PC-3 (cell line): Measurements from ENCODE around the gene HSF2BP.
"Not testable (repeated sequence)": the region's sequence is repeated elsewhere in the genome, so short reads cannot be mapped to it uniquely, and the experiment has no call there.

Source experiments
- EZH2 ChIP-seq: fragments of 300-600 bp; sonication (generic); IDR thresholded peaks from one replicate; pipeline ENCODE4 v1.6.1; 2017; ENCODE audit warnings: antibody characterized with exemption, mild to moderate bottlenecking, low read length; ENCODE audit not compliant: unreplicated experiment
- TF ChIP-seq, protein P1 (sequence below): fragments of 300-600 bp; sonication (generic); conservative IDR thresholded peaks from 2 replicates; pipeline ENCODE4 v1.5.1; 2017; ENCODE audit warnings: antibody characterized with exemption, low read depth, mild to moderate bottlenecking, low read length

DNA sequence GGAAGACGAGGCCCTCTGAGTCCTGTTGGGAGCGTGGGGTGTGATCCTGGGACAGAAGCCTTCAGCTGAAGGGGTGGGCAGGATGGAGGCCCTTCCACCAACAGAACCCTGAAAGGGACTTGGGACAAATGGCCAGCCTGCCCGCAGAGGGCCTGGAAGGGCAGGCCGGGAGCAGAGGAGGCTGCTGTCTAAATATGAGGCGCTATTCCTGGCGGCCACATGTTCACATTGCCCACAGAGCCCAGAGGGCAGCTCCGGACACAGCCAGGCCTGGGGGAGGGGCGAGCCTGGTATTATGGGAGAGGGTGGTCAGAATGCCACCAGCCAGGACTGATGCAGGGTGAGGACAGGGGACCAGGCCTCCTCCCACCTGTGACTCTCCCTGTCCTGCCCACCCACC is 160.4 kb downstream of the HSF2BP start:
- TF ChIP-seq, protein P1, sequence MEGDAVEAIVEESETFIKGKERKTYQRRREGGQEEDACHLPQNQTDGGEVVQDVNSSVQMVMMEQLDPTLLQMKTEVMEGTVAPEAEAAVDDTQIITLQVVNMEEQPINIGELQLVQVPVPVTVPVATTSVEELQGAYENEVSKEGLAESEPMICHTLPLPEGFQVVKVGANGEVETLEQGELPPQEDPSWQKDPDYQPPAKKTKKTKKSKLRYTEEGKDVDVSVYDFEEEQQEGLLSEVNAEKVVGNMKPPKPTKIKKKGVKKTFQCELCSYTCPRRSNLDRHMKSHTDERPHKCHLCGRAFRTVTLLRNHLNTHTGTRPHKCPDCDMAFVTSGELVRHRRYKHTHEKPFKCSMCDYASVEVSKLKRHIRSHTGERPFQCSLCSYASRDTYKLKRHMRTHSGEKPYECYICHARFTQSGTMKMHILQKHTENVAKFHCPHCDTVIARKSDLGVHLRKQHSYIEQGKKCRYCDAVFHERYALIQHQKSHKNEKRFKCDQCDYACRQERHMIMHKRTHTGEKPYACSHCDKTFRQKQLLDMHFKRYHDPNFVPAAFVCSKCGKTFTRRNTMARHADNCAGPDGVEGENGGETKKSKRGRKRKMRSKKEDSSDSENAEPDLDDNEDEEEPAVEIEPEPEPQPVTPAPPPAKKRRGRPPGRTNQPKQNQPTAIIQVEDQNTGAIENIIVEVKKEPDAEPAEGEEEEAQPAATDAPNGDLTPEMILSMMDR = not testable (repeated sequence)
- not testable (repeated sequence) for TF ChIP-seq EZH2
